GM23338 (cell line): ENCODE results near the gene GRID1. TPM values are rescaled to one million over a fixed set of nuclear protein-coding genes. Genes with fewer than 3 reads are reported as not detected.

Source experiments
- ATAC-seq: fragments of 200-7000 bp; cut with Tn5 transposase; 3 replicates; pipeline ENCODE4 v1.9.1; 2020
- DNase-seq: peaks from one replicate; pipeline ENCODE4 v3.0.0-alpha.2; 2015; ENCODE audit warnings: low spot score
- H2AFZ ChIP-seq: fragments of 200-600 bp; sonication (generic); 2 replicates; pipeline ENCODE4 v1.8.0; 2016; ENCODE audit warnings: antibody characterized with exemption, mild to moderate bottlenecking, moderate library complexity
- H3F3A ChIP-seq: fragments of 200-600 bp; sonication (generic); replicated peaks from 2 replicates; pipeline ENCODE4 v1.8.0; 2017; ENCODE audit warnings: antibody characterized with exemption, mixed run types, low read depth
- H3K27ac ChIP-seq: fragments of 200-600 bp; sonication (generic); 2 replicates; pipeline ENCODE4 v1.6.1; 2016; ENCODE audit warnings: low read depth
- H3K27me3 ChIP-seq: fragments of 200-600 bp; sonication (generic); 2 replicates; pipeline ENCODE4 v1.8.0; 2016; ENCODE audit warnings: mild to moderate bottlenecking, mixed run types, moderate library complexity; ENCODE audit not compliant: insufficient read depth
- H3K36me3 ChIP-seq: fragments of 200-600 bp; sonication (generic); 2 replicates; pipeline ENCODE4 v1.8.0; 2016; ENCODE audit warnings: mild to moderate bottlenecking; ENCODE audit not compliant: insufficient read depth
- H3K4me1 ChIP-seq: fragments of 200-600 bp; sonication (generic); 2 replicates; pipeline ENCODE4 v1.8.0; 2016; ENCODE audit warnings: mild to moderate bottlenecking, moderate library complexity; ENCODE audit not compliant: insufficient read depth
- H3K4me2 ChIP-seq: fragments of 200-600 bp; sonication (generic); 2 replicates; pipeline ENCODE4 v1.7.1; 2017; ENCODE audit warnings: mixed run types
- H3K4me3 ChIP-seq: fragments of 200-600 bp; sonication (generic); 2 replicates; pipeline ENCODE4 v1.6.1; 2016; ENCODE audit warnings: mixed run types
- H3K79me2 ChIP-seq: fragments of 200-600 bp; sonication (generic); replicated peaks from 2 replicates; pipeline ENCODE4 v1.8.0; 2017; ENCODE audit warnings: mild to moderate bottlenecking; ENCODE audit not compliant: insufficient read depth
- H3K9me2 ChIP-seq: fragments of 200-600 bp; sonication (generic); 2 replicates; pipeline ENCODE4 v1.8.0; 2017; ENCODE audit not compliant: insufficient read depth
- H4K20me1 ChIP-seq: fragments of 200-600 bp; sonication (generic); replicated peaks from 2 replicates; pipeline ENCODE4 v1.8.0; 2017; ENCODE audit warnings: mild to moderate bottlenecking; ENCODE audit not compliant: insufficient read depth
- H3K27ac Mint-ChIP-seq: 2 replicates; pipeline ENCODE4 v1.8.0; 2020; ENCODE audit warnings: inconsistent platforms, mild to moderate bottlenecking, moderate library complexity, mixed read lengths
- H3K27me3 Mint-ChIP-seq: 3 replicates; pipeline ENCODE4 v1.8.0; 2022; ENCODE audit warnings: low read depth, mild to moderate bottlenecking, moderate library complexity, mixed read lengths, inconsistent platforms; ENCODE audit not compliant: insufficient read depth, poor library complexity
- H3K36me3 Mint-ChIP-seq: 3 replicates; pipeline ENCODE4 v1.8.0; 2021; ENCODE audit warnings: low read depth, mild to moderate bottlenecking, inconsistent platforms, moderate library complexity, mixed read lengths
- H3K4me1 Mint-ChIP-seq: 3 replicates; pipeline ENCODE4 v1.8.0; 2020; ENCODE audit warnings: mild to moderate bottlenecking, inconsistent platforms, mixed read lengths
- H3K4me3 Mint-ChIP-seq: 3 replicates; pipeline ENCODE4 v1.8.0; 2021; ENCODE audit warnings: moderate library complexity, mild to moderate bottlenecking, inconsistent platforms, mixed read lengths
- H3K9me3 Mint-ChIP-seq: 3 replicates; pipeline ENCODE4 v1.8.0; 2020; ENCODE audit warnings: moderate library complexity, mild to moderate bottlenecking, inconsistent platforms, mixed read lengths
- EZH2 ChIP-seq: fragments of 200-600 bp; sonication (generic); IDR thresholded peaks from one replicate; pipeline ENCODE4 v1.8.0; 2017; ENCODE audit warnings: antibody characterized with exemption, mild to moderate bottlenecking, low read depth; ENCODE audit not compliant: unreplicated experiment
- JUNB ChIP-seq: IDR thresholded peaks from one replicate; pipeline ENCODE4 v1.6.1; 2016; ENCODE audit warnings: antibody characterized with exemption; ENCODE audit not compliant: unreplicated experiment
- NANOG ChIP-seq: IDR thresholded peaks from 2 replicates; pipeline ENCODE4 v1.6.1; 2016; ENCODE audit warnings: antibody characterized with exemption, borderline replicate concordance
- POLR2AphosphoS5 ChIP-seq: IDR thresholded peaks from 2 replicates; pipeline ENCODE4 v1.6.1; 2016; ENCODE audit warnings: antibody characterized with exemption, low read depth
- polyA plus RNA-seq: library from polyadenylated mRNA; unstranded; fragments of >200 nt; fragmentation: Nextera tagmentation; extraction: Ambion mirVana; gene quantifications from 2 replicates; pipeline ENCODE4 v1.2.1, GENCODE V29; 2016
- total RNA-seq: library from RNA; depleted of rRNA; stranded (reverse); fragments of >200 nt; shearing (Covaris generic); gene quantifications from 2 replicates; pipeline ENCODE4 v1.2.3, GENCODE V29; 2014
- TF ChIP-seq, protein P1 (sequence below): fragments of 250-450 bp; sonication (Bioruptor Pico); IDR thresholded peaks from 2 replicates; pipeline ENCODE4 v1.5.0; 2020; ENCODE audit warnings: mild to moderate bottlenecking, moderate library complexity
- TF ChIP-seq, protein P2 (sequence below): IDR thresholded peaks from one replicate; pipeline ENCODE4 v1.6.1; 2018; ENCODE audit warnings: antibody characterized with exemption; ENCODE audit not compliant: unreplicated experiment

The GRID1 gene
- total and polyA plus RNA-seq, 2 experiments from 2014 or later: 0.14 to 0.15 TPM

- TF ChIP-seq, protein P1, sequence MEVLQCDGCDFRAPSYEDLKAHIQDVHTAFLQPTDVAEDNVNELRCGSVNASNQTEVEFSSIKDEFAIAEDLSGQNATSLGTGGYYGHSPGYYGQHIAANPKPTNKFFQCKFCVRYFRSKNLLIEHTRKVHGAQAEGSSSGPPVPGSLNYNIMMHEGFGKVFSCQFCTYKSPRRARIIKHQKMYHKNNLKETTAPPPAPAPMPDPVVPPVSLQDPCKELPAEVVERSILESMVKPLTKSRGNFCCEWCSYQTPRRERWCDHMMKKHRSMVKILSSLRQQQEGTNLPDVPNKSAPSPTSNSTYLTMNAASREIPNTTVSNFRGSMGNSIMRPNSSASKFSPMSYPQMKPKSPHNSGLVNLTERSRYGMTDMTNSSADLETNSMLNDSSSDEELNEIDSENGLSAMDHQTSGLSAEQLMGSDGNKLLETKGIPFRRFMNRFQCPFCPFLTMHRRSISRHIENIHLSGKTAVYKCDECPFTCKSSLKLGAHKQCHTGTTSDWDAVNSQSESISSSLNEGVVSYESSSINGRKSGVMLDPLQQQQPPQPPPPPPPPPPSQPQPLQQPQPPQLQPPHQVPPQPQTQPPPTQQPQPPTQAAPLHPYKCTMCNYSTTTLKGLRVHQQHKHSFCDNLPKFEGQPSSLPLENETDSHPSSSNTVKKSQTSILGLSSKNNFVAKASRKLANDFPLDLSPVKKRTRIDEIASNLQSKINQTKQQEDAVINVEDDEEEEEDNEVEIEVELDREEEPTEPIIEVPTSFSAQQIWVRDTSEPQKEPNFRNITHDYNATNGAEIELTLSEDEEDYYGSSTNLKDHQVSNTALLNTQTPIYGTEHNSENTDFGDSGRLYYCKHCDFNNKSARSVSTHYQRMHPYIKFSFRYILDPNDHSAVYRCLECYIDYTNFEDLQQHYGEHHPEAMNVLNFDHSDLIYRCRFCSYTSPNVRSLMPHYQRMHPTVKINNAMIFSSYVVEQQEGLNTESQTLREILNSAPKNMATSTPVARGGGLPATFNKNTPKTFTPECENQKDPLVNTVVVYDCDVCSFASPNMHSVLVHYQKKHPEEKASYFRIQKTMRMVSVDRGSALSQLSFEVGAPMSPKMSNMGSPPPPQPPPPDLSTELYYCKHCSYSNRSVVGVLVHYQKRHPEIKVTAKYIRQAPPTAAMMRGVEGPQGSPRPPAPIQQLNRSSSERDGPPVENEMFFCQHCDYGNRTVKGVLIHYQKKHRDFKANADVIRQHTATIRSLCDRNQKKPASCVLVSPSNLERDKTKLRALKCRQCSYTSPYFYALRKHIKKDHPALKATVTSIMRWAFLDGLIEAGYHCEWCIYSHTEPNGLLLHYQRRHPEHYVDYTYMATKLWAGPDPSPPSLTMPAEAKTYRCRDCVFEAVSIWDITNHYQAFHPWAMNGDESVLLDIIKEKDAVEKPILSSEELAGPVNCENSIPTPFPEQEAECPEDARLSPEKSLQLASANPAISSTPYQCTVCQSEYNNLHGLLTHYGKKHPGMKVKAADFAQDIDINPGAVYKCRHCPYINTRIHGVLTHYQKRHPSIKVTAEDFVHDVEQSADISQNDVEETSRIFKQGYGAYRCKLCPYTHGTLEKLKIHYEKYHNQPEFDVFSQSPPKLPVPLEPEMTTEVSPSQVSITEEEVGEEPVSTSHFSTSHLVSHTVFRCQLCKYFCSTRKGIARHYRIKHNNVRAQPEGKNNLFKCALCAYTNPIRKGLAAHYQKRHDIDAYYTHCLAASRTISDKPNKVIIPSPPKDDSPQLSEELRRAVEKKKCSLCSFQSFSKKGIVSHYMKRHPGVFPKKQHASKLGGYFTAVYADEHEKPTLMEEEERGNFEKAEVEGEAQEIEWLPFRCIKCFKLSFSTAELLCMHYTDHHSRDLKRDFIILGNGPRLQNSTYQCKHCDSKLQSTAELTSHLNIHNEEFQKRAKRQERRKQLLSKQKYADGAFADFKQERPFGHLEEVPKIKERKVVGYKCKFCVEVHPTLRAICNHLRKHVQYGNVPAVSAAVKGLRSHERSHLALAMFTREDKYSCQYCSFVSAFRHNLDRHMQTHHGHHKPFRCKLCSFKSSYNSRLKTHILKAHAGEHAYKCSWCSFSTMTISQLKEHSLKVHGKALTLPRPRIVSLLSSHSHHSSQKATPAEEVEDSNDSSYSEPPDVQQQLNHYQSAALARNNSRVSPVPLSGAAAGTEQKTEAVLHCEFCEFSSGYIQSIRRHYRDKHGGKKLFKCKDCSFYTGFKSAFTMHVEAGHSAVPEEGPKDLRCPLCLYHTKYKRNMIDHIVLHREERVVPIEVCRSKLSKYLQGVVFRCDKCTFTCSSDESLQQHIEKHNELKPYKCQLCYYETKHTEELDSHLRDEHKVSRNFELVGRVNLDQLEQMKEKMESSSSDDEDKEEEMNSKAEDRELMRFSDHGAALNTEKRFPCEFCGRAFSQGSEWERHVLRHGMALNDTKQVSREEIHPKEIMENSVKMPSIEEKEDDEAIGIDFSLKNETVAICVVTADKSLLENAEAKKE (CRISPR knock-in tag): no peak
- TF ChIP-seq NANOG: no peak
- TF ChIP-seq POLR2AphosphoS5: no peak
These were observed 21.9 kb downstream of the GRID1 start (continued) for GRCh38 chr10:86344714-86345161.

DNA sequence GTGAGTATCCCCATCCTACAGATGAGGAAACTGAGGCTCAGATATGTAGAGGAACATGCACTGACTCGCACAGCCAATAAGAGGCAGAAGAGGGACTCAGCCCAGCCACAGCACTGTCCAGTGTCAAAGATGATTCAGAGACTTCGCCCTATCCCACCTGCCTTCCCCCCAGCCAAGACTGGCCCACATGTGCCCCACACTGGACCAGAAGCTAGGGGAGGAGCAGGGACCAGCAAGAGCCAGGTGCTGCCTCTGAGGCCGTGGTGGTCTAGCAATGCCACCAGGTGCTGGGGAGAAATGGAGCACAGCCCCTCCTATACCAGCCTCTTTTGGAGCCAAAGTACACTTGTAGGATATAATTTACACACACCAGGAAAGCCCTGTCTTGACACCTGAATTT lies 22.3 kb downstream of the GRID1 start:
- Mint-ChIP-seq H3K4me3 (no peak overlapping the region), H3K9me3 (no peaks in the 10 kb centered on the region), H3K36me3 (no peaks in the 10 kb centered on the region), H3K27me3 (peaks cover 18% of the 10 kb centered on the region), H3K27ac (no peak overlapping the region), H3K4me1 (peaks cover 23% of the 10 kb centered on the region)
- no peaks in the 10 kb centered on the region for H3F3A ChIP-seq
- H3K27me3 ChIP-seq: no peaks in the 10 kb centered on the region
- peaks cover 13% of the 10 kb centered on the region for H3K4me1 ChIP-seq
- H3K36me3 ChIP-seq: no peaks in the 10 kb centered on the region
- no peaks in the 10 kb centered on the region for H3K79me2 ChIP-seq
- no peaks in the 10 kb centered on the region for H4K20me1 ChIP-seq
- ATAC-seq (no peak), DNase-seq (no peak)
- no peak overlapping the region for H3K4me2 ChIP-seq
- H3K9me2 ChIP-seq: no peaks in the 10 kb centered on the region
- H3K27ac ChIP-seq: no peak overlapping the region
- no peak overlapping the region for H3K4me3 ChIP-seq
- H2AFZ ChIP-seq: no peak overlapping the region
- TF ChIP-seq JUNB (no peak), EZH2 (no peak)
- TF ChIP-seq, protein P1 (CRISPR knock-in tag): no peak
- TF ChIP-seq, protein P2, sequence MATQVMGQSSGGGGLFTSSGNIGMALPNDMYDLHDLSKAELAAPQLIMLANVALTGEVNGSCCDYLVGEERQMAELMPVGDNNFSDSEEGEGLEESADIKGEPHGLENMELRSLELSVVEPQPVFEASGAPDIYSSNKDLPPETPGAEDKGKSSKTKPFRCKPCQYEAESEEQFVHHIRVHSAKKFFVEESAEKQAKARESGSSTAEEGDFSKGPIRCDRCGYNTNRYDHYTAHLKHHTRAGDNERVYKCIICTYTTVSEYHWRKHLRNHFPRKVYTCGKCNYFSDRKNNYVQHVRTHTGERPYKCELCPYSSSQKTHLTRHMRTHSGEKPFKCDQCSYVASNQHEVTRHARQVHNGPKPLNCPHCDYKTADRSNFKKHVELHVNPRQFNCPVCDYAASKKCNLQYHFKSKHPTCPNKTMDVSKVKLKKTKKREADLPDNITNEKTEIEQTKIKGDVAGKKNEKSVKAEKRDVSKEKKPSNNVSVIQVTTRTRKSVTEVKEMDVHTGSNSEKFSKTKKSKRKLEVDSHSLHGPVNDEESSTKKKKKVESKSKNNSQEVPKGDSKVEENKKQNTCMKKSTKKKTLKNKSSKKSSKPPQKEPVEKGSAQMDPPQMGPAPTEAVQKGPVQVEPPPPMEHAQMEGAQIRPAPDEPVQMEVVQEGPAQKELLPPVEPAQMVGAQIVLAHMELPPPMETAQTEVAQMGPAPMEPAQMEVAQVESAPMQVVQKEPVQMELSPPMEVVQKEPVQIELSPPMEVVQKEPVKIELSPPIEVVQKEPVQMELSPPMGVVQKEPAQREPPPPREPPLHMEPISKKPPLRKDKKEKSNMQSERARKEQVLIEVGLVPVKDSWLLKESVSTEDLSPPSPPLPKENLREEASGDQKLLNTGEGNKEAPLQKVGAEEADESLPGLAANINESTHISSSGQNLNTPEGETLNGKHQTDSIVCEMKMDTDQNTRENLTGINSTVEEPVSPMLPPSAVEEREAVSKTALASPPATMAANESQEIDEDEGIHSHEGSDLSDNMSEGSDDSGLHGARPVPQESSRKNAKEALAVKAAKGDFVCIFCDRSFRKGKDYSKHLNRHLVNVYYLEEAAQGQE: no peak
